Keratinocyte (primary cell): ENCODE results near the gene NAXD. TPM values are rescaled to one million over a fixed set of nuclear protein-coding genes. Genes with fewer than 3 reads are reported as not detected.

ENCODE experiments used
- DNase-seq: peaks from one replicate; pipeline ENCODE4 v3.0.0-alpha.2; 2011; ENCODE audit warnings: low read depth, missing footprints, low spot score
- FAIRE-seq: peaks from 2 replicates; lab custom pipeline; 2011; peaks lifted over from hg19 to GRCh38; lab: Jason Lieb, UNC
- H2AFZ ChIP-seq: 2 replicates; pipeline ENCODE4 v1.6.0; 2012; ENCODE audit warnings: low read length, control low read depth, inconsistent platforms; ENCODE audit not compliant: control insufficient read depth
- H3K27ac ChIP-seq: 2 replicates; pipeline ENCODE4 v1.5.1; 2011; ENCODE audit warnings: low read length; ENCODE audit not compliant: control insufficient read depth, insufficient read depth
- H3K27me3 ChIP-seq: 3 replicates; pipeline ENCODE4 v1.6.0; 2011; ENCODE audit warnings: low read length; ENCODE audit not compliant: control insufficient read depth, insufficient read depth; ENCODE audit errors: extremely low read depth
- H3K36me3 ChIP-seq, 2 experiments: 2 replicates in 1 of 2; 3 replicates in 1 of 2; pipeline ENCODE4 v1.5.1; 2011; ENCODE audit warnings: low read length in 2 of 2, mild to moderate bottlenecking in 1 of 2; ENCODE audit not compliant: control insufficient read depth in 2 of 2, insufficient read depth in 2 of 2; ENCODE audit errors: extremely low read depth in 1 of 2
- H3K4me1 ChIP-seq: 3 replicates; pipeline ENCODE4 v1.5.1; 2011; ENCODE audit warnings: low read length; ENCODE audit not compliant: control insufficient read depth, insufficient read depth; ENCODE audit errors: extremely low read depth
- H3K4me2 ChIP-seq: 3 replicates; pipeline ENCODE4 v1.6.0; 2011; ENCODE audit warnings: low read depth, low read length; ENCODE audit not compliant: control insufficient read depth, insufficient read depth; ENCODE audit errors: extremely low read depth
- H3K4me3 ChIP-seq, 3 experiments: fragments of 200-600 bp in 1 of 3; sonication (generic) in 1 of 3; 2 replicates in 2 of 3; 3 replicates in 1 of 3; pipeline ENCODE4 v1.5.1; 2011 to 2016; ENCODE audit warnings: low read length in 3 of 3, mild to moderate bottlenecking in 3 of 3, control low read depth in 2 of 3, inconsistent platforms in 1 of 3, low read depth in 1 of 3, mixed read lengths in 1 of 3, mixed run types in 1 of 3, moderate library complexity in 1 of 3; ENCODE audit not compliant: control insufficient read depth in 2 of 3, insufficient read depth in 2 of 3; ENCODE audit errors: extremely low read depth in 1 of 3
- H3K79me2 ChIP-seq: 2 replicates; pipeline ENCODE4 v1.6.0; 2012; ENCODE audit warnings: low read length; ENCODE audit not compliant: control insufficient read depth, insufficient read depth
- H3K9ac ChIP-seq: 3 replicates; pipeline ENCODE4 v1.6.0; 2011; ENCODE audit warnings: low read length; ENCODE audit not compliant: control insufficient read depth, insufficient read depth; ENCODE audit errors: extremely low read depth
- H3K9me1 ChIP-seq: 3 replicates; pipeline ENCODE4 v1.6.0; 2011; ENCODE audit warnings: low read length; ENCODE audit not compliant: control insufficient read depth, insufficient read depth; ENCODE audit errors: extremely low read depth
- H3K9me3 ChIP-seq: 2 replicates; pipeline ENCODE4 v1.5.1; 2012; ENCODE audit warnings: low read depth, low read length; ENCODE audit not compliant: control insufficient read depth
- H4K20me1 ChIP-seq: 3 replicates; pipeline ENCODE4 v1.6.0; 2011; ENCODE audit warnings: low read length; ENCODE audit not compliant: control insufficient read depth, insufficient read depth; ENCODE audit errors: extremely low read depth
- CTCF ChIP-seq, 3 experiments: IDR thresholded peaks in 1 of 3; conservative IDR thresholded peaks in 1 of 3; optimal IDR thresholded peaks in 1 of 3; 2 replicates in 2 of 3; 3 replicates in 1 of 3; pipeline versions ENCODE3 to v1.5.1; 2011; ENCODE audit warnings: low read length in 3 of 3, mild to moderate bottlenecking in 3 of 3, moderate library complexity in 2 of 3, control low read depth in 1 of 3, inconsistent platforms in 1 of 3; ENCODE audit not compliant: insufficient read depth in 2 of 3; ENCODE audit errors: extremely low read depth in 1 of 3
- EZH2 ChIP-seq: IDR thresholded peaks from one replicate; pipeline ENCODE4 v1.6.1; 2012; ENCODE audit warnings: inconsistent platforms, mild to moderate bottlenecking, low read length, moderate library complexity
- dilution Hi-C: fragments of 300-500 bp; cut with MboI; formaldehyde crosslinking; loops from one replicate; pipeline ENCODE4 v1.7.0; 2020; ENCODE audit warnings: low sequenced_read_pairs; ENCODE audit not compliant: extremely low pct_ligation_motif_present
- polyA plus RNA-seq, 5 experiments: library from polyadenylated mRNA; depleted of rRNA in 3 of 5; stranded (reverse) in 3 of 5; stranded (forward) in 1 of 5; unstranded in 1 of 5; fragments of >200 nt; gene quantifications; 1 replicate in 1 of 5; 2 replicates in 3 of 5; 3 replicates in 1 of 5; pipeline versions ENCODE4 v1.2.1 to v1.2.3, GENCODE V29; 2011 to 2012; ENCODE audit warnings: missing spikeins in 2 of 5, low read depth in 1 of 5, low replicate concordance in 1 of 5

The NAXD gene
- polyA plus RNA-seq, 1 donor (not counting 4 experiments of a cell fraction or from before 2014, with no cell fraction given) = 18.0 TPM

GRCh38 chr13:110607675-110608224 is 7.6 kb upstream of the NAXD start:
- H3K4me2 ChIP-seq = no peak overlapping the region
- DNase-seq (no peak), FAIRE-seq (no peak)
- H3K9me3 ChIP-seq = no peaks in the 10 kb centered on the region
- no peaks in the 10 kb centered on the region for H3K27me3 ChIP-seq
- no peak overlapping the region for H2AFZ ChIP-seq
- no peak overlapping the region for H3K4me3 ChIP-seq
- no peaks in the 10 kb centered on the region for H3K9me1 ChIP-seq
- H3K79me2 ChIP-seq = no peaks in the 10 kb centered on the region
- H3K9ac ChIP-seq = no peak overlapping the region
- H4K20me1 ChIP-seq = no peaks in the 10 kb centered on the region
- no peaks in the 10 kb centered on the region for H3K36me3 ChIP-seq
- dilution Hi-C loops = no loop called here
- H3K4me1 ChIP-seq = peaks cover 22% of the 10 kb centered on the region
- TF ChIP-seq CTCF (optimal IDR thresholded peaks at IDR 0.05 in 1 of 3, IDR thresholded peaks at IDR 0.05 in 1 of 3, conservative IDR thresholded peaks at IDR 0.05 in 1 of 3; ENCODE audit: extremely low read depth in 1 of 3, insufficient read depth in 2 of 3, low read length in 3 of 3) (no peak), EZH2 (no peak)
- no peak overlapping the region for H3K27ac ChIP-seq

- Histone ChIP-seq H3K4me1 (peaks cover 28% of the 10 kb centered on the region), H3K36me3 (no peaks in the 10 kb centered on the region), H3K79me2 (peaks cover 4% of the 10 kb centered on the region), H3K4me3 (peak overlapping the region; percentile 24 to 53 (median 39)), H3K27ac (peak overlapping the region; percentile 60), H3K27me3 (no peaks in the 10 kb centered on the region), H2AFZ (peak overlapping the region; percentile 8), H3K4me2 (peak overlapping the region; percentile 71), H4K20me1 (no peaks in the 10 kb centered on the region), H3K9ac (peak overlapping the region; percentile 34), H3K9me3 (no peaks in the 10 kb centered on the region), H3K9me1 (no peaks in the 10 kb centered on the region)
- TF ChIP-seq CTCF (optimal IDR thresholded peaks at IDR 0.05 in 1 of 3, IDR thresholded peaks at IDR 0.05 in 1 of 3, conservative IDR thresholded peaks at IDR 0.05 in 1 of 3; ENCODE audit: extremely low read depth in 1 of 3, insufficient read depth in 2 of 3, low read length in 3 of 3) = no peak
- no peak for TF ChIP-seq EZH2
- DNase-seq = no peak
- dilution Hi-C loops = no loop called here
- FAIRE-seq = peak; percentile 17
Measured at GRCh38 chr13:110610955-110611595, 4.3 kb upstream of the NAXD start.
